IMR-90 (cell line): ENCODE measurements around the gene ENAH. TPM values are rescaled to one million over a fixed set of nuclear protein-coding genes. Genes with fewer than 3 reads are reported as not detected.

Experiments used
- ATAC-seq: fragments of 200-7000 bp; cut with Tn5 transposase; 2 replicates; pipeline ENCODE4 v1.9.1; 2020; ENCODE audit warnings: low read depth, mild to moderate bottlenecking, moderate library complexity
- BruUV-seq: library from RNA; stranded (reverse); fragments of 400-500 nt; replicated peaks from 2 replicates; lab custom pipeline; 2021; lab: Mats Ljungman, UMichigan
- CTCF ChIA-PET: fragments of 300-600 bp; formaldehyde crosslinking; extraction: SDS; loops from one replicate; lab custom pipeline; 2021; ENCODE audit warnings: antibody characterized with exemption; lab: Yijun Ruan, JAX
- POLR2A ChIA-PET: fragments of 300-600 bp; sonication (Branson Sonifier 250); formaldehyde crosslinking; loops from one replicate; lab custom pipeline; 2022; ENCODE audit warnings: antibody characterized with exemption; ENCODE audit not compliant: unreplicated experiment; lab: Charles Lee
- DNase-seq: peaks from one replicate; pipeline ENCODE4 v3.0.0; 2013
- H2AFZ ChIP-seq: replicated peaks from 2 replicates; pipeline ENCODE3; 2013; ENCODE audit warnings: low read length, mild to moderate bottlenecking; ENCODE audit not compliant: poor library complexity
- H2AK5ac ChIP-seq: 2 replicates; pipeline ENCODE4 v1.6.1; 2013; ENCODE audit warnings: low read depth, low read length, inconsistent platforms
- H2AK9ac ChIP-seq: replicated peaks from 2 replicates; pipeline ENCODE3; 2013; ENCODE audit warnings: mild to moderate bottlenecking, low read depth, low read length, moderate library complexity; ENCODE audit not compliant: poor library complexity
- H2BK120ac ChIP-seq: 2 replicates; pipeline ENCODE4 v1.6.1; 2013; ENCODE audit warnings: low read depth, low read length, inconsistent platforms
- H2BK15ac ChIP-seq: 3 replicates; pipeline ENCODE4 v1.6.1; 2013; ENCODE audit warnings: low read depth, low read length, inconsistent platforms
- H2BK20ac ChIP-seq: 2 replicates; pipeline ENCODE4 v1.6.1; 2013; ENCODE audit warnings: low read depth, mild to moderate bottlenecking, inconsistent platforms, low read length, moderate library complexity
- H2BK5ac ChIP-seq: 2 replicates; pipeline ENCODE4 v1.6.1; 2013; ENCODE audit warnings: mild to moderate bottlenecking, low read depth, low read length, inconsistent platforms; ENCODE audit not compliant: poor library complexity, severe bottlenecking
- H3K14ac ChIP-seq: replicated peaks from 2 replicates; pipeline ENCODE4 v1.6.1; 2013; ENCODE audit warnings: low read depth, low read length, inconsistent platforms
- H3K18ac ChIP-seq: 2 replicates; pipeline ENCODE4 v1.6.1; 2013; ENCODE audit warnings: low read depth, low read length, control low read depth
- H3K23ac ChIP-seq: 2 replicates; pipeline ENCODE4 v1.6.1; 2013; ENCODE audit warnings: low read depth, low read length, inconsistent platforms
- H3K27ac ChIP-seq: 2 replicates; pipeline ENCODE4 v1.5.1; 2013; ENCODE audit warnings: mild to moderate bottlenecking, control low read depth, low read length; ENCODE audit not compliant: insufficient read depth
- H3K27me3 ChIP-seq: 2 replicates; pipeline ENCODE4 v1.6.1; 2013; ENCODE audit warnings: low read length; ENCODE audit not compliant: control insufficient read depth, insufficient read depth
- H3K36me3 ChIP-seq: 2 replicates; pipeline ENCODE4 v1.6.1; 2013; ENCODE audit warnings: low read length, mixed read lengths; ENCODE audit not compliant: control insufficient read depth, insufficient read depth
- H3K4ac ChIP-seq: 2 replicates; pipeline ENCODE4 v1.6.1; 2013; ENCODE audit warnings: low read depth, low read length, inconsistent platforms
- H3K4me1 ChIP-seq: 2 replicates; pipeline ENCODE4 v1.6.1; 2013; ENCODE audit warnings: low read length, mixed read lengths; ENCODE audit not compliant: control insufficient read depth, insufficient read depth
- H3K4me2 ChIP-seq: 2 replicates; pipeline ENCODE4 v1.6.1; 2013; ENCODE audit warnings: low read depth, mild to moderate bottlenecking, control low read depth, low read length, moderate library complexity
- H3K4me3 ChIP-seq: 2 replicates; pipeline ENCODE4 v1.5.1; 2013; ENCODE audit warnings: low read depth, mild to moderate bottlenecking, control low read depth, low read length, moderate library complexity; ENCODE audit not compliant: insufficient read depth
- H3K56ac ChIP-seq: 2 replicates; pipeline ENCODE4 v1.6.1; 2013; ENCODE audit warnings: low read length, inconsistent platforms; ENCODE audit not compliant: insufficient read depth; ENCODE audit errors: extremely low read depth
- H3K79me1 ChIP-seq, 2 experiments: 2 replicates each; pipeline ENCODE4 v1.6.1; 2013; ENCODE audit warnings: low read length in 2 of 2, inconsistent platforms in 1 of 2, low read depth in 1 of 2
- H3K9ac ChIP-seq: 2 replicates; pipeline ENCODE4 v1.6.1; 2013; ENCODE audit warnings: low read depth, low read length, control low read depth
- H3K9me1 ChIP-seq: 2 replicates; pipeline ENCODE4 v1.6.1; 2013; ENCODE audit warnings: low read length, inconsistent platforms; ENCODE audit not compliant: insufficient read depth
- H3K9me3 ChIP-seq: 2 replicates; pipeline ENCODE4 v1.6.1; 2013; ENCODE audit warnings: low read length; ENCODE audit not compliant: control insufficient read depth, insufficient read depth
- H4K20me1 ChIP-seq: 2 replicates; pipeline ENCODE4 v1.6.1; 2013; ENCODE audit warnings: low read length, inconsistent platforms; ENCODE audit not compliant: insufficient read depth
- H4K5ac ChIP-seq: 2 replicates; pipeline ENCODE4 v1.6.1; 2013; ENCODE audit warnings: mild to moderate bottlenecking, low read depth, low read length, control low read depth
- H4K8ac ChIP-seq, 2 experiments: 2 replicates each; pipeline ENCODE4 v1.6.1; 2013; ENCODE audit warnings: low read depth in 2 of 2, low read length in 2 of 2, control low read depth in 1 of 2, inconsistent platforms in 1 of 2
- H4K91ac ChIP-seq: 2 replicates; pipeline ENCODE4 v1.6.1; 2013; ENCODE audit warnings: low read depth, low read length, inconsistent platforms; ENCODE audit not compliant: insufficient read depth
- BHLHE40 ChIP-seq: fragments of 150-350 bp; IDR thresholded peaks from 2 replicates; pipeline ENCODE4 v1.6.1; 2016; ENCODE audit warnings: mild to moderate bottlenecking, low read depth, low read length
- CEBPB ChIP-seq: IDR thresholded peaks from 2 replicates; pipeline ENCODE4 v1.6.1; 2012; ENCODE audit warnings: low read depth, low read length, improper control_type of control experiment
- CHD1 ChIP-seq: IDR thresholded peaks from 2 replicates; pipeline ENCODE4 v1.6.1; 2012; ENCODE audit warnings: low read depth, low read length, improper control_type of control experiment
- FOS ChIP-seq: fragments of 150-350 bp; IDR thresholded peaks from 2 replicates; pipeline ENCODE4 v1.6.1; 2016; ENCODE audit warnings: low read depth, low read length
- MAFK ChIP-seq: IDR thresholded peaks from 2 replicates; pipeline ENCODE4 v1.6.1; 2012; ENCODE audit warnings: low read depth, low read length, improper control_type of control experiment
- MAZ ChIP-seq: IDR thresholded peaks from 2 replicates; pipeline ENCODE4 v1.6.1; 2012; ENCODE audit warnings: low read depth, mild to moderate bottlenecking, low read length, improper control_type of control experiment, moderate library complexity, borderline replicate concordance
- MXI1 ChIP-seq: IDR thresholded peaks from 2 replicates; pipeline ENCODE4 v1.6.1; 2012; ENCODE audit warnings: low read depth, mild to moderate bottlenecking, low read length, moderate library complexity, borderline replicate concordance
- NFE2L2 ChIP-seq: fragments of 150-350 bp; IDR thresholded peaks from 2 replicates; pipeline ENCODE4 v1.6.1; 2016; ENCODE audit warnings: low read depth, mild to moderate bottlenecking, low read length
- POLR2A ChIP-seq: IDR thresholded peaks from 2 replicates; pipeline ENCODE4 v1.6.1; 2012; ENCODE audit warnings: mild to moderate bottlenecking, low read depth, low read length
- RAD21 ChIP-seq: IDR thresholded peaks from 2 replicates; pipeline ENCODE4 v1.6.1; 2012; ENCODE audit warnings: low read length, improper control_type of control experiment
- RFX5 ChIP-seq: IDR thresholded peaks from 2 replicates; pipeline ENCODE4 v1.8.0; 2012; ENCODE audit warnings: low read depth, mild to moderate bottlenecking, low read length, moderate library complexity
- SMC3 ChIP-seq: fragments of 150-350 bp; IDR thresholded peaks from 2 replicates; pipeline ENCODE4 v1.6.1; 2016; ENCODE audit warnings: low read depth, mild to moderate bottlenecking, antibody characterized with exemption, low read length, moderate library complexity
- WGBS, 2 experiments: methylation state at CpG; one replicate each; pipeline versions ENCODE4 v1.1.5 to v1.1.7; 2013; ENCODE audit warnings: missing lambda C conversion rate in 2 of 2; ENCODE audit not compliant: insufficient read length in 1 of 2; ENCODE audit errors: extremely low coverage in 2 of 2; 5-methylcytosine and 5-hydroxymethylcytosine counted together
- dilution Hi-C: fragments of 300-500 bp; cut with HindIII; formaldehyde crosslinking; loops from one replicate; pipeline ENCODE4 v1.14.3; 2018; ENCODE audit warnings: low sequenced_read_pairs; ENCODE audit not compliant: unreplicated experiment
- in situ Hi-C: fragments of 300-500 bp; cut with MboI; formaldehyde crosslinking; loops from 3 replicates; pipeline ENCODE4 v1.14.3; 2019; ENCODE audit warnings: low sequenced_read_pairs, inconsistent platforms, mixed read lengths
- intact Hi-C: fragments of 100-400 bp; cut with micrococcal nuclease; formaldehyde crosslinking; loops from 2 replicates; pipeline ENCODE4 v1.10.0; 2022
- polyA plus RNA-seq, 3 experiments: library from polyadenylated mRNA; depleted of rRNA; stranded (reverse); fragments of >200 nt; gene quantifications; 2 replicates each; pipeline ENCODE4 v1.2.3, GENCODE V29; 2012; ENCODE audit warnings: low replicate concordance in 1 of 3
- total RNA-seq: library from RNA; depleted of rRNA; stranded (reverse); fragments of >200 nt; gene quantifications from 2 replicates; pipeline ENCODE4 v1.2.3, GENCODE V29; 2012
- TF ChIP-seq, protein P1 (sequence below): fragments of 150-350 bp; IDR thresholded peaks from 2 replicates; pipeline ENCODE4 v1.6.1; 2017; ENCODE audit warnings: mild to moderate bottlenecking, antibody characterized with exemption, low read length, low read depth
- TF ChIP-seq, protein P2 (sequence below): conservative IDR thresholded peaks from 2 replicates; pipeline ENCODE4 v1.5.1; 2012; ENCODE audit warnings: mild to moderate bottlenecking, low read depth, low read length, improper control_type of control experiment
- TF ChIP-seq, protein P3 (sequence below): fragments of 150-350 bp; IDR thresholded peaks from 2 replicates; pipeline ENCODE4 v1.6.1; 2016; ENCODE audit warnings: low read depth, mild to moderate bottlenecking, low read length, moderate library complexity, borderline replicate concordance

The ENAH gene
- total and polyA plus RNA-seq, 2 of the 4 experiments (the other 2 are of a cell fraction), result 61.3 to 86.9 TPM

DNA sequence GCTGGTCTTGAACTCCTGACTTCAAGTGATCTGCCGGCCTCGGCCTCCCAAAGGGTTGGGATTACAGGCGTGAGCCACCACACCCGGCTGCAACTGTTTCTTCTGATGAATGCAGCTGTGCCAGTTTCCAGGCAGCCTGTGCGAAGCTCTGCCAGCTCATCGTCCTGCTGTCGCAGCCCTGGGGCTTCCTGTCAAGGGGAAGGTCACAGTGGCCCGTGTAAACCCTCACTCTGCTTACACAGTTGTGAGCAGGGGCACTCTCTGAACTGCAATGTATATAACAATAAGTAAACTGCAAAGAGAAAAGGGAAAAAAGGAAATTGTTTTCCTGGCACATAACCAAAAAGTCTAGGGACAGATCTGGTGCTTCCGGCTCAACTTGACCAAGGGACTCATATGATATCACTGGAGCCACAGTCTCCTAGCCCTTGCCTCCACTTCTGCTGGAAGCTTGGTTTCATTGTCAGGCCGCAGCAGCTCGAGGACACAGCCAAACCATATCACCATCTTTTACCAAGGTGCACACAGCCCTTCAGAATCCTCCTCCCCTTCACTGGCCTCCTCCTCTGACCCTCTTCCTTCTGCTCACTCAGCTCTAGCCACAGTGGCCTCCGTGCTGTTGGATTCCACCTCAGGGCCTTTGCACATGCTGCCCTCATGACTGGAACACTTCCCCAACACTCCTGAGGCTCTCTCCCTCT is 202.3 kb downstream of the ENAH start:
- no peak overlapping the region for H3K14ac ChIP-seq
- H4K91ac ChIP-seq, result no peak overlapping the region
- no peak overlapping the region for H3K4me2 ChIP-seq
- H3K18ac ChIP-seq, result no peak overlapping the region
- H4K8ac ChIP-seq, result no peak overlapping the region
- TF ChIP-seq, protein P1, sequence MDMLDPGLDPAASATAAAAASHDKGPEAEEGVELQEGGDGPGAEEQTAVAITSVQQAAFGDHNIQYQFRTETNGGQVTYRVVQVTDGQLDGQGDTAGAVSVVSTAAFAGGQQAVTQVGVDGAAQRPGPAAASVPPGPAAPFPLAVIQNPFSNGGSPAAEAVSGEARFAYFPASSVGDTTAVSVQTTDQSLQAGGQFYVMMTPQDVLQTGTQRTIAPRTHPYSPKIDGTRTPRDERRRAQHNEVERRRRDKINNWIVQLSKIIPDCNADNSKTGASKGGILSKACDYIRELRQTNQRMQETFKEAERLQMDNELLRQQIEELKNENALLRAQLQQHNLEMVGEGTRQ, result no peak
- TF ChIP-seq MXI1 (no peak), POLR2A (no peak), MAZ (no peak), CHD1 (no peak), SMC3 (no peak), MAFK (no peak), BHLHE40 (no peak), RAD21 (no peak), RFX5 (no peak), FOS (no peak), NFE2L2 (no peak), CEBPB (no peak)
- TF ChIP-seq, protein P2, sequence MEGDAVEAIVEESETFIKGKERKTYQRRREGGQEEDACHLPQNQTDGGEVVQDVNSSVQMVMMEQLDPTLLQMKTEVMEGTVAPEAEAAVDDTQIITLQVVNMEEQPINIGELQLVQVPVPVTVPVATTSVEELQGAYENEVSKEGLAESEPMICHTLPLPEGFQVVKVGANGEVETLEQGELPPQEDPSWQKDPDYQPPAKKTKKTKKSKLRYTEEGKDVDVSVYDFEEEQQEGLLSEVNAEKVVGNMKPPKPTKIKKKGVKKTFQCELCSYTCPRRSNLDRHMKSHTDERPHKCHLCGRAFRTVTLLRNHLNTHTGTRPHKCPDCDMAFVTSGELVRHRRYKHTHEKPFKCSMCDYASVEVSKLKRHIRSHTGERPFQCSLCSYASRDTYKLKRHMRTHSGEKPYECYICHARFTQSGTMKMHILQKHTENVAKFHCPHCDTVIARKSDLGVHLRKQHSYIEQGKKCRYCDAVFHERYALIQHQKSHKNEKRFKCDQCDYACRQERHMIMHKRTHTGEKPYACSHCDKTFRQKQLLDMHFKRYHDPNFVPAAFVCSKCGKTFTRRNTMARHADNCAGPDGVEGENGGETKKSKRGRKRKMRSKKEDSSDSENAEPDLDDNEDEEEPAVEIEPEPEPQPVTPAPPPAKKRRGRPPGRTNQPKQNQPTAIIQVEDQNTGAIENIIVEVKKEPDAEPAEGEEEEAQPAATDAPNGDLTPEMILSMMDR, result no peak
- TF ChIP-seq, protein P3, sequence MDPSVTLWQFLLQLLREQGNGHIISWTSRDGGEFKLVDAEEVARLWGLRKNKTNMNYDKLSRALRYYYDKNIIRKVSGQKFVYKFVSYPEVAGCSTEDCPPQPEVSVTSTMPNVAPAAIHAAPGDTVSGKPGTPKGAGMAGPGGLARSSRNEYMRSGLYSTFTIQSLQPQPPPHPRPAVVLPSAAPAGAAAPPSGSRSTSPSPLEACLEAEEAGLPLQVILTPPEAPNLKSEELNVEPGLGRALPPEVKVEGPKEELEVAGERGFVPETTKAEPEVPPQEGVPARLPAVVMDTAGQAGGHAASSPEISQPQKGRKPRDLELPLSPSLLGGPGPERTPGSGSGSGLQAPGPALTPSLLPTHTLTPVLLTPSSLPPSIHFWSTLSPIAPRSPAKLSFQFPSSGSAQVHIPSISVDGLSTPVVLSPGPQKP, result no peak
- DNase-seq (no peak), ATAC-seq (no peak)
- ChIA-PET CTCF (no interaction called here), POLR2A (no interaction called here)
- no peak overlapping the region for H3K27ac ChIP-seq
- H2AFZ ChIP-seq, result no peak overlapping the region
- peaks cover 7% of the 10 kb centered on the region; the same call in 1 of the 2 replicates for H3K9me1 ChIP-seq
- peaks cover 9% of the 10 kb centered on the region for H3K4me1 ChIP-seq
- no peaks in the 10 kb centered on the region for H3K9me3 ChIP-seq
- H3K27me3 ChIP-seq, result no peaks in the 10 kb centered on the region
- 0 out of 2 replicates have a peak overlapping the region, but pooled peaks have one; percentile 4 for H2AK5ac ChIP-seq
- no peak overlapping the region for H3K4ac ChIP-seq
- H3K56ac ChIP-seq, result no peak overlapping the region
- H2BK15ac ChIP-seq, result no peak overlapping the region
- H3K4me3 ChIP-seq, result no peak overlapping the region
- no peak overlapping the region for H2BK20ac ChIP-seq
- H2BK120ac ChIP-seq, result no peak overlapping the region
- dilution Hi-C loops, result loop anchor here (25.0 kb wide), 1 partner anchor 537 kb away; the partner anchor contains the start of gene SDE2
- H3K23ac ChIP-seq, result no peak overlapping the region
- in situ Hi-C loops, result no loop called here
- H4K20me1 ChIP-seq, result peaks cover 3% of the 10 kb centered on the region; the same call in 1 of the 2 replicates
- H3K36me3 ChIP-seq, result no peaks in the 10 kb centered on the region
- intact Hi-C loops, result no loop called here
- 88% methylated on average over 9 of the region's 12 CpGs; no CpG with 5 or more reads in 1 of the 2 experiments for WGBS, 2 experiments
- H3K9ac ChIP-seq, result no peak overlapping the region
- no peaks in the 10 kb centered on the region for H3K79me1 ChIP-seq
- H2BK5ac ChIP-seq, result no peak overlapping the region
- H2AK9ac ChIP-seq, result no peak overlapping the region
- no TSS peak for BruUV-seq
- H4K5ac ChIP-seq, result no peak overlapping the region
